MM.1S (cell line): Measurements from ENCODE around the gene CCDC40.

Experiments used
- DNase-seq: peaks from one replicate; pipeline ENCODE4 v3.0.0-alpha.2; 2015
- H2AFZ ChIP-seq: fragments of 300-600 bp; sonication (generic); 2 replicates; pipeline ENCODE4 v1.6.0; 2016; ENCODE audit warnings: antibody characterized with exemption, low read length
- H3F3A ChIP-seq: fragments of 300-600 bp; sonication (generic); 2 replicates; pipeline ENCODE4 v1.6.1; 2016; ENCODE audit warnings: mild to moderate bottlenecking, antibody characterized with exemption, low read length, moderate library complexity, mixed read lengths; ENCODE audit not compliant: insufficient read depth
- H3K27ac ChIP-seq: fragments of 300-600 bp; sonication (generic); 2 replicates; pipeline ENCODE4 v1.5.1; 2016; ENCODE audit warnings: mild to moderate bottlenecking, low read length
- H3K27me3 ChIP-seq: fragments of 300-600 bp; sonication (generic); replicated peaks from 2 replicates; pipeline ENCODE4 v1.6.0; 2016; ENCODE audit warnings: low read length; ENCODE audit not compliant: insufficient read depth
- H3K36me3 ChIP-seq: fragments of 300-600 bp; sonication (generic); replicated peaks from 2 replicates; pipeline ENCODE4 v1.6.1; 2016; ENCODE audit warnings: mild to moderate bottlenecking, low read length, mixed read lengths; ENCODE audit not compliant: insufficient read depth
- H3K4me1 ChIP-seq: fragments of 300-600 bp; sonication (generic); 2 replicates; pipeline ENCODE4 v1.6.1; 2016; ENCODE audit warnings: low read length, mixed read lengths
- H3K4me2 ChIP-seq: fragments of 300-600 bp; sonication (generic); 2 replicates; pipeline ENCODE4 v1.6.0; 2016; ENCODE audit warnings: low read depth, low read length
- H3K4me3 ChIP-seq: fragments of 300-600 bp; sonication (generic); 2 replicates; pipeline ENCODE4 v1.5.1; 2016; ENCODE audit warnings: low read length, mixed read lengths
- H3K79me2 ChIP-seq: fragments of 300-600 bp; sonication (generic); 2 replicates; pipeline ENCODE4 v1.6.1; 2016; ENCODE audit warnings: mixed run types, low read length, mixed read lengths
- H3K9ac ChIP-seq: fragments of 300-600 bp; sonication (generic); 2 replicates; pipeline ENCODE4 v1.6.1; 2016; ENCODE audit warnings: low read length, mixed read lengths
- H3K9me2 ChIP-seq: fragments of 300-600 bp; sonication (generic); replicated peaks from 2 replicates; pipeline ENCODE4 v1.6.1; 2016; ENCODE audit warnings: mild to moderate bottlenecking, low read length, mixed read lengths; ENCODE audit not compliant: insufficient read depth
- H3K9me3 ChIP-seq: fragments of 300-600 bp; sonication (generic); replicated peaks from 2 replicates; pipeline ENCODE4 v1.6.1; 2016; ENCODE audit warnings: mild to moderate bottlenecking, low read length, mixed read lengths; ENCODE audit not compliant: insufficient read depth
- H4K20me1 ChIP-seq: fragments of 300-600 bp; sonication (generic); 2 replicates; pipeline ENCODE4 v1.6.1; 2016; ENCODE audit warnings: mild to moderate bottlenecking, low read length, moderate library complexity, mixed read lengths; ENCODE audit not compliant: insufficient read depth
- EZH2 ChIP-seq: fragments of 300-600 bp; sonication (generic); optimal IDR thresholded peaks from 2 replicates; pipeline ENCODE3; 2017; ENCODE audit warnings: low read depth, mild to moderate bottlenecking, antibody characterized with exemption, low read length, mixed read lengths
- EZH2phosphoT487 ChIP-seq: fragments of 300-600 bp; sonication (generic); IDR thresholded peaks from 2 replicates; pipeline ENCODE4 v1.6.1; 2018; ENCODE audit warnings: antibody characterized with exemption, low read length
- TF ChIP-seq, protein P1 (sequence below): fragments of 300-600 bp; sonication (generic); IDR thresholded peaks from 2 replicates; pipeline ENCODE4 v1.5.1; 2016; ENCODE audit warnings: antibody characterized with exemption, low read length, mixed read lengths

CCDC40 gene

GRCh38 chr17:80130992-80131391 is 94.5 kb downstream of the CCDC40 start:
- Histone ChIP-seq H2AFZ (no peak overlapping the region), H3K9me3 (no peaks in the 10 kb centered on the region), H3K9me2 (no peaks in the 10 kb centered on the region), H4K20me1 (no peaks in the 10 kb centered on the region), H3K36me3 (no peaks in the 10 kb centered on the region; the same call in 1 of the 2 replicates), H3K4me2 (no peak overlapping the region), H3K27ac (no peak overlapping the region), H3K4me1 (peaks cover 8% of the 10 kb centered on the region; the same call in 1 of the 2 replicates), H3F3A (no peaks in the 10 kb centered on the region; the same call in 1 of the 2 replicates), H3K27me3 (peaks cover 23% of the 10 kb centered on the region), H3K4me3 (no peak overlapping the region), H3K9ac (no peak overlapping the region), H3K79me2 (no peaks in the 10 kb centered on the region)
- TF ChIP-seq, protein P1, sequence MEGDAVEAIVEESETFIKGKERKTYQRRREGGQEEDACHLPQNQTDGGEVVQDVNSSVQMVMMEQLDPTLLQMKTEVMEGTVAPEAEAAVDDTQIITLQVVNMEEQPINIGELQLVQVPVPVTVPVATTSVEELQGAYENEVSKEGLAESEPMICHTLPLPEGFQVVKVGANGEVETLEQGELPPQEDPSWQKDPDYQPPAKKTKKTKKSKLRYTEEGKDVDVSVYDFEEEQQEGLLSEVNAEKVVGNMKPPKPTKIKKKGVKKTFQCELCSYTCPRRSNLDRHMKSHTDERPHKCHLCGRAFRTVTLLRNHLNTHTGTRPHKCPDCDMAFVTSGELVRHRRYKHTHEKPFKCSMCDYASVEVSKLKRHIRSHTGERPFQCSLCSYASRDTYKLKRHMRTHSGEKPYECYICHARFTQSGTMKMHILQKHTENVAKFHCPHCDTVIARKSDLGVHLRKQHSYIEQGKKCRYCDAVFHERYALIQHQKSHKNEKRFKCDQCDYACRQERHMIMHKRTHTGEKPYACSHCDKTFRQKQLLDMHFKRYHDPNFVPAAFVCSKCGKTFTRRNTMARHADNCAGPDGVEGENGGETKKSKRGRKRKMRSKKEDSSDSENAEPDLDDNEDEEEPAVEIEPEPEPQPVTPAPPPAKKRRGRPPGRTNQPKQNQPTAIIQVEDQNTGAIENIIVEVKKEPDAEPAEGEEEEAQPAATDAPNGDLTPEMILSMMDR: no peak
- DNase-seq: no peak

DNA sequence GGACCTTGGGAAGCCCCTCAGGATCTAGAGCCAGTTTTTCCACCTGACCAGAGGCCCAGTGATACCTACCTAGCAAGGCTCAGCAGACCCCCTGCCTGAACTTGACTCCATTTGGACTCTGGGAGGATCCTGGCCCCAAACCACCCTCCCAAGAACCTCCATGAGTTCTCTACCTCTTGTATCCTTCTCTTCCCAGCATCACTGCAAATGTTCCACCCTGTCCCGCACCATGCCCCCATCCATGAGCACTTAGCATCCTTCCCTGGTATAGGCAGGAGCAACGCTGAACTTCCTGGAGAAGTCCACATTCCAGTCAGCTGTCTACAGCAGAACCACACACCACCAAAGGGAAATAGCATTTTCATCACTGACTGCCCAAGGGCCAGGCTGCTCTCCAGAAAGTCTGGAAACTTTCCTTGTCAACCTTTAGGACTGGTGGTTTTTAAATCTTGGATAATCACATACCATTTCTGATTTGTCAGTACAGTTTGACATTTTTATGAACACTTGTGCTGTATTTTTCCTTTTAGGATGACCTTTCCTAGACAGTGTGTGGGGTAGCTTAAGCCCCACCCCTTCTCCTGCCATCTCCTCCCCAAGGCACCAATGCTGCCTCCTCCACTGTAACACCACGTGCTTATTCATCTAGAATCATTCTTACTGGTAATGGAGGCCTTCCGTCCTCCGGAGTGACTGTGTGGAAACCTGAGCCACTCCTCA is 96.6 kb downstream of the CCDC40 start:
- H3K4me3 ChIP-seq: no peak overlapping the region
- no peaks in the 10 kb centered on the region; the same call in 1 of the 2 replicates for H3F3A ChIP-seq
- H4K20me1 ChIP-seq: no peaks in the 10 kb centered on the region
- TF ChIP-seq, protein P1: no peak
- TF ChIP-seq EZH2 (no peak), EZH2phosphoT487 (no peak)
- peaks cover 8% of the 10 kb centered on the region; the same call in 1 of the 2 replicates for H3K4me1 ChIP-seq
- no peaks in the 10 kb centered on the region for H3K79me2 ChIP-seq
- H2AFZ ChIP-seq: no peak overlapping the region
- peaks cover 7% of the 10 kb centered on the region; the same call in 1 of the 2 replicates for H3K36me3 ChIP-seq
- no peak for DNase-seq
- no peaks in the 10 kb centered on the region for H3K9me2 ChIP-seq
- no peaks in the 10 kb centered on the region for H3K9me3 ChIP-seq
- H3K27me3 ChIP-seq: peaks cover 8% of the 10 kb centered on the region; the same call in 1 of the 2 replicates
- no peak overlapping the region for H3K4me2 ChIP-seq
- no peak overlapping the region for H3K9ac ChIP-seq
- H3K27ac ChIP-seq: no peak overlapping the region

DNA sequence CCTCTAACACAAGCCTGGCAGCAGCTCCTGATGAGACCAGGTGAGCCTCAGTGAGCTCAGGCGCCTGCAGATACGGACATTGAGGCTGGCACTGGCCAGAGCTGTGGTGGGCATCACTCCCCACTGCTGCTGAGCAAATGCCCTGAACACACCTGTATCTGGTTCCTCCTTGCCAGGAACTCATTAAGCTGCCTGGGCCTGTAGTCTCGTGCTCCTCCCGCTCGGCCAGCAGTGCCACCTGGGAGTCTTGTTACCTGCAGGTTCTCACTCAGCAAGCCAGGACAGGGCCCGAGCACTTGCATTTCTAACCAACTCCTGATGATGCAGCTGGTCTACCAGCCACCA is 97.2 kb downstream of the CCDC40 start:
- no peaks in the 10 kb centered on the region for H3K9me2 ChIP-seq
- no peak overlapping the region for H3K27ac ChIP-seq
- H3K4me3 ChIP-seq: no peak overlapping the region
- no peaks in the 10 kb centered on the region for H3K9me3 ChIP-seq
- H3K9ac ChIP-seq: no peak overlapping the region
- no peak overlapping the region for H3K4me2 ChIP-seq
- H3K79me2 ChIP-seq: no peaks in the 10 kb centered on the region
- DNase-seq: no peak
- H2AFZ ChIP-seq: no peak overlapping the region
- H3K4me1 ChIP-seq: peaks cover 8% of the 10 kb centered on the region; the same call in 1 of the 2 replicates
- no peaks in the 10 kb centered on the region for H4K20me1 ChIP-seq
- TF ChIP-seq EZH2phosphoT487: no peak
- TF ChIP-seq, protein P1: no peak
- no peak for TF ChIP-seq EZH2
- H3F3A ChIP-seq: no peaks in the 10 kb centered on the region; the same call in 1 of the 2 replicates
- H3K27me3 ChIP-seq: peaks cover 3% of the 10 kb centered on the region; the same call in 1 of the 2 replicates
- peaks cover 10% of the 10 kb centered on the region; the same call in 1 of the 2 replicates for H3K36me3 ChIP-seq
